Liver (tissue), 3 donors: ENCODE results near the gene BRS3.

ENCODE experiments used
- CTCF ChIP-seq: fragments of 150-350 bp; IDR thresholded peaks from 2 replicates; pipeline ENCODE4 v1.5.1; 2017; ENCODE audit warnings: improper control_type of control experiment, low read depth, low read length; ENCODE audit not compliant: missing input control
- HNF4A ChIP-seq, 2 donors: conservative IDR thresholded peaks; 2 replicates each; pipeline ENCODE4 v1.6.1; 2016; ENCODE audit warnings: antibody characterized with exemption in 2 of 2, mild to moderate bottlenecking in 2 of 2
- RXRA ChIP-seq, 2 donors: IDR thresholded peaks; 2 replicates each; pipeline ENCODE4 v1.6.1; 2017 to 2018; ENCODE audit warnings: antibody characterized with exemption in 2 of 2, mild to moderate bottlenecking in 1 of 2
- donor health status: healthy.
- donor health status: healthy.

- TF ChIP-seq HNF4A (conservative IDR thresholded peaks at IDR 0.05) (no peak), CTCF (no peak), RXRA (IDR thresholded peaks at IDR 0.05) (no peak)
Observed at GRCh38 chrX:136453771-136454170, 34.0 kb upstream of the BRS3 start.
